ENCODE measurements around the gene OR2T1. TPM values are rescaled to one million over a fixed set of nuclear protein-coding genes. Genes with fewer than 3 reads are reported as not detected.
"Not testable (repeated sequence)": the region's sequence is repeated elsewhere in the genome, so short reads cannot be mapped to it uniquely, and the experiment has no call there.

Gene OR2T1
- total and polyA plus RNA-seq, 5 donors = not detected

DNA sequence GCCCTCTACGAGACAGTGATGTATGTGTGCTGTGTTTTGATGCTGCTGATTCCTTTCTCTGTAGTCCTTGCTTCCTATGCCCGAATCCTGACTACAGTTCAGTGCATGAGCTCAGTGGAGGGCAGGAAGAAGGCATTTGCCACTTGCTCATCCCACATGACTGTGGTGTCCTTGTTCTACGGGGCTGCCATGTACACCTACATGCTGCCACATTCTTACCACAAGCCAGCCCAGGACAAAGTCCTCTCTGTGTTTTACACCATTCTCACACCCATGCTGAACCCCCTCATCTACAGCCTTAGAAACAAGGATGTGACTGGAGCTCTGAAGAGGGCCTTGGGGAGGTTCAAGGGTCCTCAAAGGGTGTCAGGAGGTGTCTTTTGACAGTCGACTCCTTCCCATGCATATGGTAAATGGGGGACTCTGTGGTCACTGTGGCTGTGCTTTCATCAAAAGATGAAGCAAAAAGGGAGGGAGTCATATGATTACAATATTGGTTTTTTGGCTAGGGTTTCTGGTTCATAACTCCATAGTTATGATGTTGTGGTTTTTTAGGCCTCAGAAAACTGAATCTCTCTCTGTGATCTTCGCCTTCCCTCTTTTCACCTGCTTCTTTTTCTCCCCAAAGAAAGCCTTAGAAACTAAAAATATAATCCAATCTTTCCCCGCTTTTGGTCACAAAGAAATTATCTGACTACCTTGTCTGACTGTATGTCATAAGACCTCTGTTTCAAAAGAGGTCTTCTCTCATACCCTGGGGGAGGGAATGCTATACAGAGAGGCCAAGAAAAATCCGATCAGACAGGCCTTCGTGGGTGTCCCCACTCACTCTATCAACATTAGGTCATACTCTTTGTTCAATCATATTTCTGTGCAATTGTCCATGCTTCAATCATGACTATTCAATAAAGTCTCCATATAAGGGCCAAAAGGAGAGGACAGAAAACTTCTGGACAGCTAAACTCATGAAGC is 4.2 kb downstream of the OR2T1 start:
- DNase-seq (no peak), ATAC-seq (no peak)
- intact Hi-C loops (cut with DNase I) = no loop called here
- WGBS = 60% methylated on average over 8 of the region's 8 CpGs
- Histone ChIP-seq H3K4me1 (ENCODE audit: control insufficient read depth, insufficient read depth, low read length) (no peaks in the 10 kb centered on the region), H3K4me3 (ENCODE audit: low read length) (no peak overlapping the region), H3K27me3 (ENCODE audit: control insufficient read depth, insufficient read depth) (no peaks in the 10 kb centered on the region), H3K27ac (ENCODE audit: low read length) (no peak overlapping the region), H3K9me3 (ENCODE audit: control insufficient read depth, low read length) (no peaks in the 10 kb centered on the region)

DNA sequence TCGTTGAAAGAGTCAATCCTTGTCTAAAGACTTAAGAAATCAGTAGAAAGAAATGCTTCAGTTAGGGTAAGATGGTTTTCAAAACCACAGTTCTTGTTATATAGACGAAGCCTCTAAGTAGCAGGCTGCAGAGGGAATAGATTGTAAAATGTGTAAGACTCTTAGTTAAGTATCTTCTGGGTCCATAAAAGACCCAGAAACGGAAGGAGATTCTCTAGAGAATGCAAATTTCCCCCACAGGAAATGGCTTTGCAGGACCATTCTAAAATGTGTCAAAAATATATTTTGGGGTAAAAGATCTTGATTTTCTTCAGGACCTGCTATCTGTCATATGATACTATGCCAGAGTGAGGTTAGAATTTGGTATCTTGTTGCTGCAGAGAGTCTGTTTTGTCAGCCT is 13.4 kb downstream of the OR2T1 start:
- H3K27me3 ChIP-seq (ENCODE audit: control insufficient read depth, insufficient read depth) = no peaks in the 10 kb centered on the region
- no peak overlapping the region for H3K4me3 ChIP-seq (ENCODE audit: low read length)
- no peaks in the 10 kb centered on the region for H3K4me1 ChIP-seq (ENCODE audit: control insufficient read depth, insufficient read depth, low read length)
- ATAC-seq (no peak), DNase-seq (no peak)
- 43% methylated on average over 3 of the region's 3 CpGs for WGBS
- H3K27ac ChIP-seq (ENCODE audit: low read length) = no peak overlapping the region
- intact Hi-C loops (cut with DNase I) = no loop called here
- no peaks in the 10 kb centered on the region for H3K9me3 ChIP-seq (ENCODE audit: control insufficient read depth, low read length)

DNA sequence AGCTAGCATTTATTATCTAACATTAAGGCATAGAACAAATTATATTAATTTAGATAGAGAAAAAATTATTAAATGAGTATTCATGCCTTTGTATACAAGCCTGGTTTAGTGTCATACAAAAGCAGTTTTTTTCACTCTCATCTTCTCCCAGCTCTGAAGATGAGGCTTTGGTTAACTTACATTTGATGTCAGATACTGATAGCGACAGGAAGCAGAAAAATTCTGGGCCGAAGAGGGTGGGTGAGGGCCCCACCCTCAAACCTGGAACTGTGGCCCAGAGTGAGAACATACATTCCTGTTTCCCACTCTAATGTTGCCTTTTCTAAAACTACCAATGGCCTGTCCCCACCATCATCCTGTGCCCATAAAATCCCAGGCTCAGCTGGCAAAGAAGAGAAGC is 15.0 kb downstream of the OR2T1 start:
- no peak for ATAC-seq
- WGBS = 64% methylated on average over 2 of the region's 2 CpGs
- intact Hi-C loops (cut with DNase I) = no loop called here

DNA sequence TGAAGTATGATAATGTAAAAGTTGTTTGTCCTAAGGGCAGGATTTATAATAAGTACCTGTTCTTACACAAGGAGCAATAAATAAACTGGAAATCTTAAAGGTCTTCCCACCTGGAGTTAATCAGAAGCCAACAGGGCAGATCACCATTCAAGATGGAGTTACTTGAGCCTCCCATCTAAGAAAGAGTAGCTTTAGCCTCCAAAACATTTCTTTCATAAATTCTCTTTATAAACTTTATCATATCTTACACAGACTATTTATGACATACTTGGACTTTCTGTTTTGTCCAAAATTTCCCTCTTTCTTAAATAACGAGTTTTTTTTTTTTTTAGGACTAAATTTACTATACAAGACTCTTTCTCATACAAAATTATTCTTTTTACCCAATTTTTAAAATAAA is 18.5 kb downstream of the OR2T1 start:
- no peak overlapping the region for H3K27ac ChIP-seq (ENCODE audit: low read length)
- H3K4me1 ChIP-seq (ENCODE audit: control insufficient read depth, insufficient read depth, low read length) = no peaks in the 10 kb centered on the region
- no peak overlapping the region for H3K4me3 ChIP-seq (ENCODE audit: low read length)
- no peaks in the 10 kb centered on the region for H3K27me3 ChIP-seq (ENCODE audit: control insufficient read depth, insufficient read depth)
- no peak for DNase-seq
- 9% methylated on average over 1 of the region's 1 CpG for WGBS
- no peaks in the 10 kb centered on the region for H3K9me3 ChIP-seq (ENCODE audit: control insufficient read depth, low read length)
- ATAC-seq = no peak
- intact Hi-C loops (cut with DNase I) = no loop called here

More for the DNA sequence above, 15.0 kb downstream of the OR2T1 start:
- no peaks in the 10 kb centered on the region for H3K9me3 ChIP-seq (ENCODE audit: control insufficient read depth, low read length)
- H3K4me3 ChIP-seq (ENCODE audit: low read length) = no peak overlapping the region
- no peak overlapping the region for H3K27ac ChIP-seq (ENCODE audit: low read length)
- H3K4me1 ChIP-seq (ENCODE audit: control insufficient read depth, insufficient read depth, low read length) = no peaks in the 10 kb centered on the region
- DNase-seq = no peak
- no peaks in the 10 kb centered on the region for H3K27me3 ChIP-seq (ENCODE audit: control insufficient read depth, insufficient read depth)

DNA sequence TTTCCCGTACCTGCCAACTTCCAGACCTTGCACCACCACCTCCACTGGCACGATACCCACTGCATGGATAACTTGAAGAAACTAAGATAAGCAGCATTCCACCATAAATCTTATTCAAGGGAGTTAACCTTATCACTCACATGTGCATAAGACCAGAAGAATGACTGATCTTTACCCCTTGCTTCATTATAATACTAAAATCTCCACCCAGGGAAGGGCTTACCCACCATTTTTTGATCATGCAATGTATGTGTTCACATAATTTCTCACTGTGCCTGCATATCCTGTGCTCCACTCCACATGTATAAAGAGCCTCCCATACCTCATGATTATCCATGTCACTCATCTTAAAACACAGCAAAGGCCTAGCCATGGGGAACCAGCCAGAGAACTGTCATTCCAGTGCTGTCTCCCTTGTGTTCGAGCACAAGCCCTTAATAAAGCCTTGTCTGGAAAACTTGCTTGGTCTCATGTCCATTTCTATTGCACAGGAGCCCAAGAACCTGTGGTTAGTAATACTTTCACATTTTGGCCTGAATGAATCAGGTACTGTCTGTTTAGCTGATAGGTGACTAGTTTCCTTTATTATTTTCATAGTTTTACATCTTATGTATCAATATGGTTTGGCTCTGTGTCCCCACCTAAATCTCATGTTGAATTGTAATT is 24.8 kb downstream of the OR2T1 start:
- WGBS = 49% methylated on average over 3 of the region's 3 CpGs
- H3K27me3 ChIP-seq (ENCODE audit: control insufficient read depth, insufficient read depth); intact Hi-C loops (cut with DNase I); H3K4me3 ChIP-seq (ENCODE audit: low read length); H3K27ac ChIP-seq (ENCODE audit: low read length); DNase-seq; ATAC-seq; H3K9me3 ChIP-seq (ENCODE audit: control insufficient read depth, low read length); H3K4me1 ChIP-seq (ENCODE audit: control insufficient read depth, insufficient read depth, low read length): not testable (repeated sequence)

DNA sequence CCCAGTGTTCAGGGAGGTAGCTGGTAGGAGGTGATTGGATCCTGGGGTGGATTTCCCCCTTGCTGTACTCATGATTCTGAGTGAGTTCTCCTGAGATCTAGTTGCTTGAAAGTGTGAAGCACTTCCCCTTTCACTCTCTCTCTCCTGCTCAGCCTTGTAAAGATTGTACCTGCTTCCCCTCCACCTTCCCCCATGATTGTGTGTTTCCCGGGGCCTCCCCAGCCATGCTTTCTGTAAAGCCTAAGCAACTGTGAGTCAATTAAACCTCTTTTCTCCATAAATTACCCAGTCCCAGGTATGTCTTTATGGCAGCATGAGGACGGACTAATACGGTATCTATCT is 25.3 kb downstream of the OR2T1 start:
- H3K4me3 ChIP-seq (ENCODE audit: low read length); DNase-seq; H3K27me3 ChIP-seq (ENCODE audit: control insufficient read depth, insufficient read depth); intact Hi-C loops (cut with DNase I); H3K27ac ChIP-seq (ENCODE audit: low read length); H3K4me1 ChIP-seq (ENCODE audit: control insufficient read depth, insufficient read depth, low read length); ATAC-seq; H3K9me3 ChIP-seq (ENCODE audit: control insufficient read depth, low read length): not testable (repeated sequence)
- WGBS = 77% methylated on average over 3 of the region's 3 CpGs

DNA sequence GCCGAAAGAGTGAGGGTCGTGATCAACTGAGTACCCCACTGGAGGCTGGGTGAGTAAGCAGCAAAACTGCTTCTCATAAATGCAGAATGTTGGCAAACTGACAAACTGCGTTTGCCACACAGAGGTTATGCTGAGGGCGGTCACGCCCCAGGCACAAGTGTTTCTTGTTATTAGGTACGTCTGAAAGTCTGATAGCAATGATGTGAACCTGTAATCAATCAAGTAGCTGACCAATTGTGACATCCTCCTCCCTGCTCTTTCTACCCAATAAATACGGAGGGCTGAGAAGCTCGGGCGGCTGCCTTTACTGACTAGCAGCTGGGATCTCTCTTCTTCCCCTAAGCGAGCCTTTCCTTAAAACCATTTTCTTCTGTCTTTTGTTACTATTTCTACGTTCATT is 28.8 kb downstream of the OR2T1 start:
- intact Hi-C loops (cut with DNase I); H3K9me3 ChIP-seq (ENCODE audit: control insufficient read depth, low read length); H3K4me1 ChIP-seq (ENCODE audit: control insufficient read depth, insufficient read depth, low read length); H3K27me3 ChIP-seq (ENCODE audit: control insufficient read depth, insufficient read depth); DNase-seq; H3K4me3 ChIP-seq (ENCODE audit: low read length); H3K27ac ChIP-seq (ENCODE audit: low read length); ATAC-seq: not testable (repeated sequence)
- WGBS = 63% methylated on average over 11 of the region's 11 CpGs

DNA sequence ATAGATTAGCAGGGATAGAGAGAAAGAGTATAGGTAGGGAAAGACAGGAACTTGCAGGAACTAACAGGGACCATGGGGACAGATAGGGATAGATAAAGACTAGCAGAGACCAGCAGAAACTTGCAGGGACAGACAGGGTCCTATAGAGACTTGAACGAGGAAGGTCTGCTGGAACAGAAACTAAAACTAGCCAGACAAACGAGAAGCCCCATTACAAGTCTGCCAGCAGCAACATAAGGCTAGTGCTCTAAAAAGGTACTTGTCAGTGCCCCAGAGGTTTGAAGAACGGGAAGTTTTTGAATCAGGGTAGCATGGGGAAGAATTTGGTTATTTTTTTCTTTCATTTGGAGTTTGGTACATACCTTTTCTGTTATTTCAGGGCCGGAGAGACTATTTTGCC is 29.4 kb downstream of the OR2T1 start:
- intact Hi-C loops (cut with DNase I) = not testable (repeated sequence)

DNA sequence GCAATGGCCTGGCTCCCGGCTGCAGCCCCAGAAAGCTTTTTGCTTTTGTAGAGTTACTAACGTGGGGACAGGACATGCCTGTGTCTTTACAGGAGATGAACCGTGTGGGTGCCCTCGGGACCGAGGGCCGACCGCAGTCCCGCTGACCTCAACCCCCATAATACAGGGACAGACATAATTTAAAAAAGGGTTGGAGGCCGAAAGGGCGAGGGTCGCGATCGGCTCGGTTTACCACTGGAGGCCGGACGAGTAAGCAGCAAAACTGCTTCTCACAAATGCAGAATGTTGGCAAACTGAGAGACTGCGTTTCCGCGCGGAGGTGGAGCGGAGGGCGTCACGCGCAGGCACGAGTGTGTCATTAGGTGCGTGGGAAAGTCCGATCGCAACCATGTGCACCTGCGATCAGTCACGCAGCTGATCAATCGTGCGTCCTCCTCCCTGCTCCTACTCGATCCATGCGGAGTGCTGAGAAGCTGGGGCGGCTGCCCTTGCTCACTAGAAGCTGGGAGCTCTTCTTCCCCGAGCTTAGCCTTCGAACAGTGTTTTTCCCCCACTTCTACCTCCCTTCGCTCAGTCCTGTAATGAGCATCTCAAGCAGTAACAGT is 31.1 kb downstream of the OR2T1 start:
- H3K27me3 ChIP-seq (ENCODE audit: control insufficient read depth, insufficient read depth); H3K4me3 ChIP-seq (ENCODE audit: low read length); intact Hi-C loops (cut with DNase I); H3K9me3 ChIP-seq (ENCODE audit: control insufficient read depth, low read length); H3K4me1 ChIP-seq (ENCODE audit: control insufficient read depth, insufficient read depth, low read length); H3K27ac ChIP-seq (ENCODE audit: low read length): not testable (repeated sequence)
- peak in 1 of 2 donors; percentile 24 for ATAC-seq
- peak in 1 of 3 donors; percentile 18 for DNase-seq
- WGBS = 93% methylated on average over 36 of the region's 38 CpGs

More for the DNA sequence above, 29.4 kb downstream of the OR2T1 start:
- ATAC-seq; H3K27me3 ChIP-seq (ENCODE audit: control insufficient read depth, insufficient read depth); H3K4me1 ChIP-seq (ENCODE audit: control insufficient read depth, insufficient read depth, low read length); H3K4me3 ChIP-seq (ENCODE audit: low read length); H3K9me3 ChIP-seq (ENCODE audit: control insufficient read depth, low read length); H3K27ac ChIP-seq (ENCODE audit: low read length); DNase-seq: not testable (repeated sequence)
- WGBS = 50% methylated on average over 4 of the region's 4 CpGs

DNA sequence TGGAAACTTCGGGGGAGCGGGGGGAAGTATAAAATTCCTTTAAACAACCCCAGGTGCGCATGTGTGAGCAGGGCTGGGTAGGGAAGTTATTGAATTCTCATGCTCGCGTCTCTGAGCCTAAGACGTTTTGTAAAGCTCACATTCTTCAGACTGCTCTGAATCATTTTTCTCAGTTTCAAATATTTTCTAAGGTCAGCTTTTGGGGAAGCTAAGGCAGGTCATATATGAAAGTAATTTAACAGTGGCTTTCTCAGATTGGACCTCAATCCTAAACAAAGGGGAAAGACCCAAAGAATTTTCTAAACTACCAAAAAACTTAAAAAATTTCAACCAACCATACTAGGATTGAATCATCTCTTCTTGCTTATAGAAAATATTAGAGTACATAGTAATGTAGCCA is 32.1 kb downstream of the OR2T1 start:
- 89% methylated on average over 4 of the region's 6 CpGs for WGBS

DNA sequence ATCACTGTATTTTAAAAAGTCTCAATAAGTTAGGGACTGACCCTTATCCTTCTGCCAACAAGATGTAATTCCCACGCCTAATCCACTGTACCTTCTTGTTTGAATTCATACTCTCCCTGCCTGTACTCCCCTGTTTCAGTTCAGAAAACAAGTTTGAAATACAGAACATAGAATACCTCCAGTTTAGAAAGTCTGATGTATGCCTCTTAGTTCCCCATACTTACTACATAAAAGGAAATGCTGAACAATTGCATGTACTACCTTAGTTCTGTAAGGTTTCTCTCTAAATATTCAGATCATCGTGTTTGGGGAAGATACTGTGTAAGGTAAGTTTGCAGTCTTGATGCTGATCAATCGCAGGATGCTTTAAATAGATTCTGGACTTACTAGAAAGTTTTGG is 33.5 kb downstream of the OR2T1 start:
- ATAC-seq; H3K4me1 ChIP-seq (ENCODE audit: control insufficient read depth, insufficient read depth, low read length); H3K9me3 ChIP-seq (ENCODE audit: control insufficient read depth, low read length); intact Hi-C loops (cut with DNase I); H3K27ac ChIP-seq (ENCODE audit: low read length); DNase-seq; H3K27me3 ChIP-seq (ENCODE audit: control insufficient read depth, insufficient read depth); H3K4me3 ChIP-seq (ENCODE audit: low read length): not testable (repeated sequence)
- 74% methylated on average over 3 of the region's 3 CpGs for WGBS

More for the DNA sequence above, 32.1 kb downstream of the OR2T1 start:
- ATAC-seq; H3K4me1 ChIP-seq (ENCODE audit: control insufficient read depth, insufficient read depth, low read length); H3K4me3 ChIP-seq (ENCODE audit: low read length); H3K9me3 ChIP-seq (ENCODE audit: control insufficient read depth, low read length); H3K27me3 ChIP-seq (ENCODE audit: control insufficient read depth, insufficient read depth); DNase-seq; H3K27ac ChIP-seq (ENCODE audit: low read length); intact Hi-C loops (cut with DNase I): not testable (repeated sequence)

Measured in right cardiac atrium (tissue), 5 donors.